Ovary (tissue), 3 donors: Measurements from ENCODE around the gene MTCH2.

ENCODE experiments used
- CTCF ChIP-seq, 3 donors: fragments of 450-650 bp in 2 of 3; fragments of 200-600 bp in 1 of 3; IDR thresholded peaks; one replicate each; pipeline versions ENCODE4 v1.5.1 to v1.8.0; 2016 to 2022; ENCODE audit warnings: antibody characterized with exemption in 3 of 3, mild to moderate bottlenecking in 1 of 3
- EP300 ChIP-seq: sonication (generic); formaldehyde crosslinking; IDR thresholded peaks from one replicate; pipeline ENCODE4 v1.6.1; 2017; ENCODE audit warnings: antibody characterized with exemption
- POLR2A ChIP-seq: fragments of 450-650 bp; IDR thresholded peaks from one replicate; pipeline ENCODE4 v1.6.1; 2017; ENCODE audit warnings: antibody characterized with exemption, mild to moderate bottlenecking, moderate library complexity
- donor health status: DM: no; HTN: no; CAD: no.

DNA sequence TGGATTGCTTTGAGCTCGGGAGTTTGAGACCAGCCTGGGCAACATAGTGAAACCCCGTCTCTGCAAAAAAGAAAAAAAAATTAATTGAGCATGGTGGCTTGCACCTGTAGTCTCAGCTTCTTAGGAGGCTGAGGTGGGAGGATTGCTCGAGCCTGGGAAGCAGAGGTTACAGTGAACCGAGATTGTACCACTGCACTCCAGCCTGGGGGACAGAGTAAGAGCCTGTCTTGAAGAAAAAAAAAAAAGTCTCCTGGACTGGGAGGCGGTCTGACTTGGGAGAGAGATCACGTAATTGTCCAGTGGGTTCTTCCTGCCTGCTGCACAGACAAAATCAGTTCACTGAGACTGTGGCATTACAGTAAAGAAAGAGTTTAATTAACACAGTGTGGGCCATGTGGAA, 3.1 kb upstream of the MTCH2 start:
- TF ChIP-seq CTCF (IDR thresholded peaks at IDR 0.05), result no peak
- TF ChIP-seq POLR2A, result no peak
- no peak for TF ChIP-seq EP300
